B cell (primary cell): ENCODE measurements around the gene KBTBD13. TPM values are rescaled to one million over a fixed set of nuclear protein-coding genes. Genes with fewer than 3 reads are reported as not detected.

Experiments
- ATAC-seq: fragments of 200-7000 bp; cut with Tn5 transposase; one replicate; pipeline ENCODE4 v1.10.0; 2021; ENCODE audit warnings: low read depth, mild to moderate bottlenecking, moderate number of reproducible peaks, moderate library complexity
- CTCF ChIA-PET: fragments of 350-600 bp; sonication (Branson Sonifier 250); formaldehyde crosslinking; loops from one replicate; lab custom pipeline; 2021; ENCODE audit warnings: antibody characterized with exemption, inconsistent platforms; lab: Charles Lee
- POLR2A ChIA-PET: fragments of 350-600 bp; sonication (Branson Sonifier 250); formaldehyde crosslinking; loops from one replicate; lab custom pipeline; 2021; ENCODE audit warnings: antibody characterized with exemption; lab: Charles Lee
- DNase-seq: peaks from one replicate; pipeline ENCODE4 v3.0.0; 2013
- H2AFZ ChIP-seq: 2 replicates; pipeline ENCODE4 v1.6.1; 2012; ENCODE audit warnings: mild to moderate bottlenecking, low read depth, low read length; ENCODE audit not compliant: insufficient read depth, poor library complexity, severe bottlenecking
- H3K27ac ChIP-seq, 2 donors: 1 replicate in 1 of 2; 2 replicates in 1 of 2; pipeline ENCODE4 v1.5.1; 2012 to 2013; ENCODE audit warnings: low read length in 2 of 2, mild to moderate bottlenecking in 2 of 2, moderate library complexity in 1 of 2
- H3K27me3 ChIP-seq, 4 experiments: fragments of 200-600 bp in 1 of 4; sonication (generic) in 1 of 4; replicated peaks in 1 of 4; 1 replicate in 2 of 4; 2 replicates in 2 of 4; pipeline versions ENCODE4 v1.6.1 to v1.7.0; 2013 to 2016; ENCODE audit warnings: low read length in 3 of 4, mild to moderate bottlenecking in 2 of 4, mixed read lengths in 1 of 4, moderate library complexity in 1 of 4; ENCODE audit not compliant: insufficient read depth in 4 of 4, control insufficient read depth in 3 of 4; ENCODE audit errors: control extremely low read depth in 1 of 4
- H3K36me3 ChIP-seq, 2 experiments: replicated peaks in 1 of 2; 1 replicate in 1 of 2; 2 replicates in 1 of 2; pipeline versions ENCODE4 v1.6.1 to v1.7.1; 2013; ENCODE audit warnings: low read length in 1 of 2; ENCODE audit not compliant: insufficient read depth in 2 of 2, control insufficient read depth in 1 of 2; ENCODE audit errors: control extremely low read depth in 1 of 2, extremely low read depth in 1 of 2
- H3K4me1 ChIP-seq, 2 donors: fragments of 200-600 bp in 1 of 2; sonication (generic) in 1 of 2; 1 replicate in 1 of 2; 2 replicates in 1 of 2; pipeline versions ENCODE4 v1.5.1 to v1.6.1; 2013 to 2017; ENCODE audit warnings: low read length in 2 of 2; ENCODE audit not compliant: control insufficient read depth in 2 of 2, insufficient read depth in 2 of 2
- H3K4me2 ChIP-seq: replicated peaks from 2 replicates; pipeline ENCODE3; 2012; ENCODE audit warnings: mild to moderate bottlenecking, low read depth, low read length; ENCODE audit not compliant: poor library complexity, severe bottlenecking
- H3K4me3 ChIP-seq, 5 experiments: fragments of 200-600 bp in 1 of 5; sonication (generic) in 1 of 5; 1 replicate in 3 of 5; 2 replicates in 2 of 5; pipeline versions ENCODE4 v1.5.1 to v1.7.0; 2011 to 2016; ENCODE audit warnings: low read length in 4 of 5, mild to moderate bottlenecking in 4 of 5, low read depth in 2 of 5, control low read depth in 1 of 5, moderate library complexity in 1 of 5; ENCODE audit not compliant: insufficient read depth in 1 of 5; ENCODE audit errors: control extremely low read depth in 1 of 5, extremely low read depth in 1 of 5
- H3K79me2 ChIP-seq: fragments of 200-600 bp; sonication (generic); one replicate; pipeline ENCODE4 v1.6.0; 2016; ENCODE audit warnings: low read length; ENCODE audit not compliant: control insufficient read depth, insufficient read depth
- H3K9ac ChIP-seq: fragments of 200-600 bp; sonication (generic); 2 replicates; pipeline ENCODE4 v1.6.1; 2017; ENCODE audit warnings: mild to moderate bottlenecking, low read length, moderate library complexity
- H3K9me3 ChIP-seq, 3 donors: one replicate each; pipeline versions ENCODE4 v1.6.1 to v1.7.1; 2013; ENCODE audit warnings: low read length in 2 of 3; ENCODE audit not compliant: control insufficient read depth in 2 of 3, insufficient read depth in 1 of 3; ENCODE audit errors: control extremely low read depth in 1 of 3
- H4K20me1 ChIP-seq: 2 replicates; pipeline ENCODE4 v1.6.0; 2012; ENCODE audit warnings: mild to moderate bottlenecking, low read length; ENCODE audit not compliant: insufficient read depth, control insufficient read depth, poor library complexity, severe bottlenecking
- H3K27ac Mint-ChIP-seq: one replicate; pipeline ENCODE4 v1.8.0; 2021; ENCODE audit warnings: mixed read lengths
- H3K27me3 Mint-ChIP-seq: one replicate; pipeline ENCODE4 v1.8.0; 2021; ENCODE audit warnings: mixed read lengths
- H3K4me1 Mint-ChIP-seq: one replicate; pipeline ENCODE4 v1.8.0; 2021; ENCODE audit warnings: mixed read lengths
- H3K4me3 Mint-ChIP-seq: one replicate; pipeline ENCODE4 v1.8.0; 2021; ENCODE audit warnings: mixed read lengths
- H3K9me3 Mint-ChIP-seq: one replicate; pipeline ENCODE4 v1.8.0; 2022; ENCODE audit warnings: mixed read lengths; ENCODE audit not compliant: insufficient read depth
- CTCF ChIP-seq: fragments of 200-600 bp; IDR thresholded peaks from one replicate; pipeline ENCODE4 v1.8.0; 2022; ENCODE audit warnings: antibody characterized with exemption, mild to moderate bottlenecking
- EZH2 ChIP-seq: IDR thresholded peaks from 2 replicates; pipeline ENCODE4 v1.6.1; 2012; ENCODE audit warnings: borderline replicate concordance, low read depth, mild to moderate bottlenecking, moderate library complexity, low read length; ENCODE audit not compliant: insufficient read depth, poor library complexity, severe bottlenecking
- WGBS: methylation state at CpG from one replicate; pipeline ENCODE4 v1.1.5; 2013; ENCODE audit warnings: missing lambda C conversion rate; ENCODE audit not compliant: insufficient coverage; 5-methylcytosine and 5-hydroxymethylcytosine counted together
- intact Hi-C: fragments of 100-400 bp; cut with micrococcal nuclease; formaldehyde crosslinking; loops from one replicate; pipeline ENCODE4 v1.10.0; 2022
- polyA plus RNA-seq: library from polyadenylated mRNA; depleted of rRNA; stranded (reverse); fragments of >200 nt; gene quantifications from 2 replicates; pipeline ENCODE4 v1.2.3, GENCODE V29; 2012
- total RNA-seq, 2 donors: library from RNA; stranded (reverse); fragments of 120-200 nt in 1 of 2; gene quantifications; 1 replicate in 1 of 2; 2 replicates in 1 of 2; pipeline versions ENCODE4 v1.2.3 to v1.2.4, GENCODE V29; 2013 to 2022

KBTBD13 gene
- total and polyA plus RNA-seq, 2 donors (not counting 1 experiment from before 2014, with no cell fraction given), result not detected

DNA sequence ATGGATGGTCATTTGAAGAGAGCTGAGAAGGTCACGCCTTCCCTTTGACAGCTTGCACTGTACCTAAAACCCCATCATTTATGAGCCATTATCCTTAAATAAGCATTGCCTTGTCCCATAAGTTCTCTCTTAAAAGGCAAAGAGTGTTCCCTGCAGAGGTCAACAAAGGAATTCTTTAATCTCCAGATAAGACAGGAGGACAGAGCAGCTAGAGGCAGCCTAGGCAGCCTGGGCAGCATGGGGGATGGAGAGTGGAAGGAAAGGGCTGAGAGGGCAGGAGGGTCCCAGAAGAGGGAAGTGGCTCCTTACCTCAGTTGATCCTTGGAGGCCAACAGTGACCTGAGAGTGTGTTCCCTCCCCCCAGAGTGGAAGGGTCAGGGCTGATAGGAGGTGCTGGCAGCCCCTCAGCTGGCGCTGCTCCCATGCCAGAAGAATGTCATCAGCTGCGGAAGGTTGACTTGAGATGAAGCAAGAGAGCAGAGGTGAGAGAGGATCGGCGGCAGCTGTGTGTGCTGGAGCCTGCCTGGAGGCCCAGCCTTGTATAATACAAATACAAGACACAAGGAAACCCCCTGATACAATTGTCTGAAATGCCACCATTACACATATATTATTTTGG lies 12.8 kb downstream of the KBTBD13 start:
- Histone ChIP-seq H2AFZ (no peak overlapping the region), H4K20me1 (no peaks in the 10 kb centered on the region), H3K79me2 (no peaks in the 10 kb centered on the region), H3K36me3 (no peaks in the 10 kb centered on the region), H3K9ac (no peak overlapping the region), H3K4me3 (no peak overlapping the region), H3K9me3 (no peaks in the 10 kb centered on the region), H3K4me2 (no peak overlapping the region), H3K27me3 (no peaks in the 10 kb centered on the region), H3K27ac (no peak overlapping the region), H3K4me1 (no peaks in the 10 kb centered on the region)
- Mint-ChIP-seq H3K4me3 (no peak overlapping the region), H3K9me3 (no peaks in the 10 kb centered on the region), H3K27me3 (peaks cover 8% of the 10 kb centered on the region), H3K4me1 (no peaks in the 10 kb centered on the region), H3K27ac (no peak overlapping the region)
- no peak for TF ChIP-seq CTCF
- TF ChIP-seq EZH2, result no peak
- ChIA-PET POLR2A (interaction anchor here (0.5 kb wide), 1 partner anchor 55 kb away, joined by 5 read pairs; no protein-coding TSS in a partner anchor), CTCF (interaction anchor here (1.4 kb wide), 1 partner anchor 55 kb away, joined by 4 read pairs; no protein-coding TSS in a partner anchor)
- no peak for DNase-seq
- ATAC-seq, result no peak
- WGBS, result 100% methylated on average over 1 of the region's 5 CpGs
- intact Hi-C loops, result no loop called here

- Histone ChIP-seq H3K27ac (no peak overlapping the region), H3K9me3 (no peaks in the 10 kb centered on the region), H3K4me2 (no peak overlapping the region), H3K9ac (no peak overlapping the region), H3K36me3 (no peaks in the 10 kb centered on the region), H3K4me3 (no peak overlapping the region), H2AFZ (no peak overlapping the region), H3K27me3 (no peaks in the 10 kb centered on the region), H3K79me2 (no peaks in the 10 kb centered on the region), H3K4me1 (no peaks in the 10 kb centered on the region), H4K20me1 (no peaks in the 10 kb centered on the region)
- intact Hi-C loops, result no loop called here
- TF ChIP-seq CTCF (no peak), EZH2 (no peak)
- CTCF ChIA-PET, result no interaction called here
- Mint-ChIP-seq H3K27ac (no peak overlapping the region), H3K27me3 (no peaks in the 10 kb centered on the region), H3K9me3 (no peaks in the 10 kb centered on the region), H3K4me3 (no peak overlapping the region), H3K4me1 (no peaks in the 10 kb centered on the region)
- 97% methylated on average over 11 of the region's 12 CpGs for WGBS
- DNase-seq, result no peak
- POLR2A ChIA-PET, result no interaction called here
- ATAC-seq, result no peak
Observed at GRCh38 chr15:65091946-65092770, 15.6 kb downstream of the KBTBD13 start.
